GM18517 (cell line): ENCODE measurements around the gene RS1.

Source experiments
- ATAC-seq: cut with Tn5 transposase; IDR thresholded peaks from one replicate; pipeline ENCODE4 v1.9.1; 2021; ENCODE audit warnings: mild to moderate bottlenecking, moderate library complexity; ENCODE audit not compliant: unreplicated experiment

Gene RS1

GRCh38 chrX:18672008-18672407, at the start of gene RS1:
RS1 (minus strand) TSS chrX:18672108; CDS start chrX:18672068, 40 bp downstream.
- no peak for ATAC-seq

DNA sequence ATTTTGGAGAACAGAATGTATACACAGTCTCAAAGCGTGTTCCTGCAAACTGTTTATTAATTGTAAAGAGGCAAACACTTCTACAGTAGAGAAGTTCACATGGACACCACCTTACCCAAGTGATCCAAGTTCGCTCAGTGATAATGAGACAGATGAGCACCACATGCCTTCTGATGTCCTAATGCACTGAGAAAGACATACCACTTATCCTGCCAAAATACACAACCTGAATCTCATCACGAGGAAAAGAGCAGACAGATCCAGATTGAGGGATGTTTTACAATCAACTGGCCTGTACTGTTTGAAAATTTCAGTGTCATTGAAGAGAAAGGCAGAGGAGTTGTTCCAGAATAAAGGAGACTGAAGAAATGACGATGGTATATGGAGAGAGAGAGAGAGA, 47.9 kb upstream of the RS1 start:
- ATAC-seq, result no peak

GRCh38 chrX:18714910-18715309, 43.0 kb upstream of the RS1 start:
- no peak for ATAC-seq

DNA sequence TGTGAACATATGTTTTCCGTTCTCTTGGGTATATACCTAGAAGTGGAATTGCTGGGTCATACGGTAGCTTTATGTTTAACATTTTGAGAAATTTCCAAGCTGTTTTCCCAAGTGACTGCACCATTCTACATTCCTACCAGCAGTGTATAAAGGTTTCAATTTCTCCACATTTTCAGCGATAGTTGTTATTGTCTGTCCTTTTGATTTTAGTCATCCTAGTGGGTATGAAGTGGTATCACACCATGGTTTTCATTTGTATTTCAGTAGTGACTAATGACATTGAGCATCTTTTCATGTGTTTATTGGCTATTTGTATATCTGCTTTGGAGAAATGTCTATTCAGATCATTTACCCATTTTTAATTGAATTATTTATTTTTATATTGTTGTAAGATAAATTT, 37.9 kb upstream of the RS1 start:
- no peak for ATAC-seq

DNA sequence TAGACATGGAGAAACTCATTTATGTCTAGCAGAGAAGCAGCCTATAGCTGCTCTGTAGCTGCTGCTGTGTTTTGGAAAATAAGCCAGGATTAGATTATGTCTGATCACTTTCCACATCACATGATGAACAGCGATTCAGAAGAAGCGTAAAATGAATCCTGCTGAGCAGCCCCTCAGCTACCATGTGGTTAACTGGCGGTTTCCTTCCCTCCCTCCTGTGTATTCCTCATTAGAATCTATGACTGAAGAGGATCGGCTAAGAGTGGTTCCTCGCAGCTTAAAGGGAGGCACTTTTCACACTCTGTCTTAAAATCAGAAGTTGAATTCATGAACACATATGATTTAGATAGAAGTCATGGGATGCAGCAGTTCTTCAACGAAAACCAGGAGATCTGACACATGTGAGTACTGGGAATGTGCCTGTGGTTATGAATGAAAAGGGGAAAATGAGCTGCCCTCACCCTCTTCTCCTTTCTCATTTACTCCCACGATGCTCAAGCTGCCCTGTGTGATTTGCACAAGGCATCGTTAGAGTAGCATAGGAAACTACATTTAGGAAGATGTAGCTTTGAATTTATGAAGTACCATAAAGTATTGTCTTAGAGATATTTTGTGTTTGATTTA, 35.6 kb upstream of the RS1 start, which contains the start of gene PPEF1:
Gene PPEF1, plus strand, starts transcription at position 220 of the 624 bp plus-strand sequence. Its CDS starts 136 bp downstream, at position 356.
- no peak for ATAC-seq

DNA sequence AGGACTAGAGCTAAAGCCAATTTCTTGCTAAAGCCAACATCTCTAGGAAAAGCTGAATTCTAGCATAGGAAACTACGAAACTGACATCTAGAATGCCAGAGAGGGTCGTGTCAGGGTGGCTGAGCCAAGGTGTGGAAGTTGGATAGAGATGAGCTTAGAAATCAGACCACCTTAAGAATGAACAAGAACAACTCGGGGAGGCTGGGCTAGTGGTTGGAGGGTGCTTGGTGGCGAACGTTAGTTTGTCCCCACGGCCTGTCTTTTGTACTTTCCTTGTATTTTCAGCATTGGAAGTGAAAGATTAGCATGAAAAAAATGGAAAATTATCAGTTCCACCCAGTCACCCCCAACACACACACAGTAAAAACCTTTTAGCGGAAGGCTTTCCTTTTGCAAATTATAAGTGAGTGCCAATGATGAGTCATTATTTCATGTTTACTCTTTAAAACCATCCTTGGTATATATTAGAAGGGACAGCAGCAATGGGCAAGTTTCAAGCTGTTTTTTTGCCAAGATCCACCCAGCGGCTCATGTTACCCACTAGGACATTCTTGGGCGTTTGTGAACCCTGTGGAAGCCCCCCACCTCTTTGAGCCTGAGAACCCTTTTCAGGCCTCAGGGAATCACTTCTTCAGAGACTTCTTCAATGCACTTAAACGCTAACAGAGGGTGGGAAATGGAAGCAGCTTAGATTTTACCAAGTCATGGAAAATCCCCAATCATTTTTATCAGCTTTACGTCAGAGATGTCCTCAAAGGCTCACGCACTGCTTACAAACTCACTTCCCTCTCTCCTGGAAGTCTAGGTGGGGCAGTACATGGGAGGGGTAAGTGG, 30.7 kb upstream of the RS1 start:
- no peak for ATAC-seq

DNA sequence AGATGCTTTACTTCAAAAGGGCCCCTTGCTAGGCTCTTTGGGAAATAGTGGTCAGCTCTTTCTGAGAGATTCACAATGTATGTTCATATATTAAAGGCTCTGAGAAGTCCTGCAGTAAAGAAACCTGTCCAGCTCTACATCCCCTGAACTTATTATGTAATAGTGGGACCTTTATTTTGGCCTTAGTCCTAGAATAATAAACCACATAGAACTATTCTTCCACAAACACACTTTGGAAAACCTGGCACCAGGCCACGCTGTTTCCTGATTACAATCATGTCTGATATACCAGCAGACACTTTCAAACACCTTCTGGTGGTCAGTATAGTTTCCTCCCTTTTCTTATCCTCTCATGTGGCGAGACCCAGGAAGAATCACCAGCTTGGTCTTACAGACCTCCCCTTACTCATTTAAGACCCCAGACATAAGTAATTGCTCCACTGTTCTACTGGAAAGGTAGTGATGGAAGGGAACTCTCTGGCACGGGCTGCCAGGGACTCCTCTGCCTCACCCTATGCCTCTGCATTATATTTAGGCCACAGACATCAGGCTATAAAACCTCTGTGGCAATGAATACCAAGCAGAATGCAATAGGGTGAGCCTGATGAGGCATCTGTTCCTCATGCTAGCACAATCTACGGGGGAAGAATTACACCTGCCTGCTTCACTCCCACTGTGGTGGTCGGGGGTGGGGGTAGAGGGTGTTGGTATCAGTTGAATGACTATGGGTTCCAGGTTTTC, 29.9 kb upstream of the RS1 start:
- ATAC-seq, result no peak

GRCh38 chrX:18698737-18699650, 27.1 kb upstream of the RS1 start:
- ATAC-seq, result no peak

- ATAC-seq, result no peak
Measured at GRCh38 chrX:18696653-18697052, 24.7 kb upstream of the RS1 start.

DNA sequence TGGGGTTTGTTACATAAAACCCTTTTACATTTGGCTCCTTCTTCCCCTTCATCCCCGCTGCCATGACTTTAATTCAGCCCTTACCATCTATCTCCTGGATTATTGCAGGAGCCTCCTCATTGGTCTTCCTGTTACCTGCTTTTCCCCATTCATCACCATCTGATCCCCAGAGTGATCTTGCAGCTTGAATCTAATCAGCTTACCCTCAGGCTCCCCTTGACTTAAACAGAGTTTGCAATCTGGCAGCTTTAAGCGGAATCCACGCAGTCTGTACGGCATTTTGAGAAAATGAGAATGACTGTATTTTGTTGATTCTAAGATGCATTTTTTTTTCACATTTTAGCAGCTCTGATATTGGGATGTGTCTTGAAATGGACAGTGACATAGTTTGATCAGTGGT, 20.6 kb upstream of the RS1 start:
- ATAC-seq, result no peak

- ATAC-seq, result no peak
Measured at GRCh38 chrX:18691431-18691830, 19.5 kb upstream of the RS1 start.

DNA sequence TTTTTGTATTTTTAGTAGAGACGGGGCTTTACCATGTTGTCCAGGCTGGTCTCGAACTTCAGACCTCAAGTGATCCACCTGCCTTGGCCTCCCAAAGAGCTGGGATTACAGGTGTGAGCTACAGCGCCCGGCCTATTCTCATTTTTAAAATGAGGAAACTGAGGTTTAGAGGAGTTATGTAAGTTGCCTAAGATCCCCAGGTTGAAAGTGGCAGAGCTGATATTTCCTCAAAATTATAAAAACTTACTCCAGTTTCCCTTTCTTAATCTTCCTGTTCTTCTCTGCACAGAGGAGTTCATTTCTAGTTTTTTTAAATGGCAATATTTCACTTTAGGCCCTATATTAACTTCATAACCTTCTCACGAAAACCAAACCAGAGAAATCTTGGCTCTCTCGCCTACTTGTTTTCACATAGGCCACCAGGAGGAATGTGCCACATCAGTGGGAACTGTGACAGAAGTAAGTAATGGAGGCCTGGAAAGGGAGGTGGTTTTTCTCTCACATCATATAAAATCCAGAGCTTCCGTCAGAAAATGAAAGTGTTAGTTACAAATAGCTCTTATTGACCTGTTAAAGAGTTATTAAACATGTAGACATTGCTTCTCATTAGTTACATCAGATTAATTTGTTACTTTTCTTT, 16.1 kb upstream of the RS1 start:
- no peak for ATAC-seq

DNA sequence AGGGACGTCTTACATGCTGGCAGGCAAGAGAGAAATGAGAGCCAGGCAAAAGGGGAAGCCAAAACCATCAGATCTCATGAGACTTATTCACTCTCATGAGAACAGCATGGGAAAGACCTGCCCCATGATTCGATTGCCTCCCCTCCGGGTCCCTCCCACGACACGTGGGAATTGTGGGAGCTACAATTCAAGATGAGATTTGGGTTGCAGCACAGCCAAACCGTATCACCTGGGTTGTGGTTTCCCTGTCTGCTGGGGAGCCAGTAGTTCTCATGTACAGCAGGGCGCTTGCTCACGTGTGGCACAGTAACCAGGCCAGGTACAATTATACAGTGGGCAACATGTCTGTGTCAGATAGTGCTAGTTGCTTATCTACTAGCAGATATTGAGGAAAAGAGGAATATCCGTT, 11.1 kb upstream of the RS1 start:
- ATAC-seq, result no peak

DNA sequence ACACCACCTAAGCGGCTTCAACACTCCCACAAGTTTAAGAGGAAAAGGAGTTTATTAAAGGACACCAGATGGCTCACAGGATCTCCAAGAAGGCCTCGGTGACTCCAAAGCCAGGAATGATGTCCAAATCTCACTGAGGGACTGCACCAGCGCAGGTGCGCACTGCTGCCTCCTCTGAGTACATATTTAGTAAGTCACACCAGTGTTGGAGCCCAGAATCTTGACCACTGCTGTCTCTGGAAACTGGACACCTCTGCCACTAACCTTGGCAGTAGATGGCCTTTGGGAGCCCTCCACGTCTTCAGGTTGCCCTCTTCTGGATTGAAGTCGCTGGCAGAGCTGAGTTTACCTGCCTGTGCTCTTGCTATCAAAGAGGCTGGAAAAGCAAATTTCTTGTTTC, 10.1 kb upstream of the RS1 start:
- ATAC-seq, result no peak

DNA sequence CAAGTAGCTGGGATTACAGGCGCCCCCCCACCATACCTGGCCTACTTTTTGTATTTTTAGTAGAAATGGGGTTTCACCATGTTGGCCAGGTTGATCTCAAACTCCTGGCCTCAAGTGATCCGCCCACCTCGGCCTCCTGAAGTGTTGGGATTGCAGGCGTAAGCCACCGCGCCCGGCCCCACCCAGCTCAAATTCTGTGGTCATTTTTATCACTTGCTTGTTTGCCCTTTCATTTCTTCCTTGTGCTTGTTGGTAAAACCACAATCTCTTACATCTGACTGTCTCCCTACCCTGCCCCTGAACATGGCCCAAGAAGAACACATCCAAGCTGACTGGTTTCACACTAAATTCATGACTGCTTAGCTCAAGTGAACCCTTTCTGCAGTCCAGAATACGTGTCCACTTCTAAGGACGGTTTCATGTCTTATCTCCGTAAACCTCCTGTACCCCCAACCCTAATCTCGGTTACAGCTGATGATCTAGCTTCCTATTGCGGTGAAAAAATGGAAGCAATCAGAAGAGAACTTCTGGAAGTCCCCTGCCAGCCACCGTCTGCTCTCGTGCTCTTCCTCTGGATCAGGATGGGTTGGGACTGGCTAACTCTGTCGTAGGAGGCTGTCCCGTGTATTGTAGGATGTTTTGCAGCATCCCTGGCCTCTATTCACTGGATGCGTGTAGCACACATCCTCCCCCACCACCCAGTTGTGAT, 5.4 kb upstream of the RS1 start:
- ATAC-seq, result no peak

DNA sequence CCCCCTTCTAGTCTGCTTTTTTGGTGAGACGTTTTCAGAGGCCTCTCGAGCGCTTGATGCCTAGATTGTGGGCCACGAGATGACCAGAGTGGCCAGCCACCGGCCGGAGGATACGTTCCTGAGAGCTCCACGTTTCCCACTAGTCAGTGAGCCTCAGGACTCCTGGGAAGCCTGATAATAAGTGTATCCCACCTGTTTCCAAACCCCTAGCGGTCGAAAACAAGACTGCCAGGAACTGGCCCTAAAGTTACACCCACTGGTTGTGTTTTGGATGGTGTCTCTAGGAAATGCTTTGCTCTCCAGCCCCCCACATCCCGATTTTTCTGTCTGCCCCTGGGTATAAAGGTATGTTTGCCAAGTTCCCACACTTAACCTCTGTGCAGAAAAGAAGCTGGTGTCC, 4.6 kb upstream of the RS1 start:
- ATAC-seq, result no peak

DNA sequence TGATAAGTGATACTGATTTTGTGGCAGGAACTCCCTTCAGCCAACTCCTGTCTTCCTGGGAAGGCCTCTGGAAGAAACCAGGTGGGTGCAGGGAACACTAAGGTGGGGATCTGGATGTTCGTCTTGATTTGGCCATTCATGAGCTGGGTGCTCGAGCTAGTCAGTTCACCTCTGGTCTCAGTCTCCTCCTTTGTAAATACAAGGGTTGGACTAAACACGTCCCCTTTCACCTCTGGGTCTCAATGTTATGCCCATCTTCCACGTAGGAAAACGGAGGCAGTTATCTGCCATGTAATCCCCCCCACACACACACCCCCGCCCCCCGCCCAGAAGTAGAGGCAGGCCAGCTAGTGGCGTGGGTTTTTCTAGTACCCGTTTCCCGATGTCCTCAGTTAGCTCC, 4.1 kb upstream of the RS1 start:
- ATAC-seq, result no peak

DNA sequence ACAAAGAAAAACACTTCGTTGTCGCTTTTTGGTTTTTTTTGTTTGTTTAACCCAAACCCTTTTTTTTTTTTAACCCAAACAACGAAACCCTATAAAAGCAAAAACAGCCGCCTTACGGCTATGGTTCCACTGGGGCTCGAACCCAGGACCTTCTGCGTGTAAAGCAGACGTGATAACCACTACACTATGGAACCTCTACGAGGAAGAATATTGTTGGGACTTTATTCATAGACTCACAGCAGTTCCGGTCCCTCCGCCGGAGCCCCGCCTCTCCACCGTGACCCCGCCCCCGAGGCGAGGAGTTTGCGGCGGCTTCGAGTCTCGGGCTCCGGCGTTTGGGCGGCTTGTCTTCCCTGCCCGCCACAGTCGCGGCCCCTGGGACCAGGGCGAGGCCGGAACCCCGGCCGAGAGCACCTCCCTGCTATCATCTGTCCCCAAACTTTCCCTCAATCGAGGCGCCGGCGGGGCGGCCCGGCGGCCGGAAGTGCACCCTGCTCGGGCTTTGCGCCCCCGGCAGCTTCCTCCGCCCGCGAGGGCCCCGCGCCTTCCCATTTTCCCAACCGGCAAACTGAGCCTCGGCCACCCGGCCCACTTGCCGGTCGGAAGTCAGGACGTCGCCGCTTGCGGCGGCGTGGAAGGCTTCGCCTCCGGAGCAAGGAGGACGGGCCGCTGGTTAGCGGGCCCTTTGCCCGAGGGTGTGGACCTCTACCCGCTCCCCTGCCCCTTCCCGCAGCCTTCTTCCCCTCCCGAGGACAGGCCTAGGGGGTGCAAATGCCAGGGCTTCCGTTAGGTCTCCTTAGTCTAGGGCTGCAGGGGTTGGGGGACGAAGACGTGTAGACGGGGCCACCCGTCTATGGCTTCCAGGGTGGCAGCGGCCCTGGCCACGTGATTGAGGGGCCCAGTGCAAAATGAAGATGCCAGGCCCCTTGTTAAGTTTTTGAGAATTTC, 3.2 kb upstream of the RS1 start:
- ATAC-seq, result peak; percentile 84

- peak; percentile 47 for ATAC-seq
Measured at GRCh38 chrX:18674417-18674787, 2.5 kb upstream of the RS1 start.
